Spleen (tissue), 11 donors: ENCODE data around the gene TKTL2. TPM values are rescaled to one million over a fixed set of nuclear protein-coding genes. Genes with fewer than 3 reads are reported as not detected.

Experiments
- DNase-seq: peaks from one replicate; pipeline ENCODE4 v3.0.0-alpha.2; 2020
- H3K27ac ChIP-seq, 8 donors: fragments of 200-600 bp; sonication (generic) in 7 of 8; 1 replicate in 4 of 8; 2 replicates in 4 of 8; pipeline versions ENCODE4 v1.5.0 to v1.8.0; 2016 to 2021; ENCODE audit warnings: inconsistent platforms in 4 of 8, mild to moderate bottlenecking in 4 of 8, moderate library complexity in 1 of 8
- H3K27me3 ChIP-seq, 7 donors: fragments of 200-600 bp; sonication (generic) in 6 of 7; replicated peaks in 1 of 7; 1 replicate in 4 of 7; 2 replicates in 3 of 7; pipeline versions ENCODE4 v1.5.0 to v1.8.0; 2016 to 2021; ENCODE audit warnings: inconsistent platforms in 3 of 7, mild to moderate bottlenecking in 1 of 7
- H3K36me3 ChIP-seq, 6 donors: fragments of 200-600 bp; sonication (generic) in 5 of 6; 1 replicate in 4 of 6; 2 replicates in 2 of 6; pipeline versions ENCODE4 v1.5.0 to v1.8.0; 2016 to 2021; ENCODE audit warnings: inconsistent platforms in 2 of 6
- H3K4me1 ChIP-seq, 6 donors: fragments of 200-600 bp; sonication (generic) in 5 of 6; 1 replicate in 3 of 6; 2 replicates in 3 of 6; pipeline versions ENCODE4 v1.5.0 to v1.8.0; 2016 to 2021; ENCODE audit warnings: inconsistent platforms in 3 of 6
- H3K4me3 ChIP-seq, 8 donors: fragments of 200-600 bp; sonication (generic) in 7 of 8; 1 replicate in 4 of 8; 2 replicates in 4 of 8; pipeline versions ENCODE4 v1.5.0 to v1.8.0; 2016 to 2021; ENCODE audit warnings: inconsistent platforms in 4 of 8, mild to moderate bottlenecking in 4 of 8, moderate library complexity in 2 of 8
- H3K9me3 ChIP-seq, 8 donors: fragments of 200-600 bp; sonication (generic) in 7 of 8; 1 replicate in 4 of 8; 2 replicates in 4 of 8; pipeline versions ENCODE4 v1.5.0 to v1.8.0; 2016 to 2021; ENCODE audit warnings: inconsistent platforms in 4 of 8
- CTCF ChIP-seq, 11 experiments: fragments of 200-600 bp in 7 of 11; fragments of 450-650 bp in 4 of 11; sonication (generic) in 4 of 11; IDR thresholded peaks in 8 of 11; conservative IDR thresholded peaks in 3 of 11; 1 replicate in 7 of 11; 2 replicates in 4 of 11; pipeline versions ENCODE4 v1.4.0 to v1.8.0; 2016 to 2021; ENCODE audit warnings: antibody characterized with exemption in 11 of 11, inconsistent platforms in 4 of 11, mild to moderate bottlenecking in 1 of 11
- POLR2A ChIP-seq, 3 donors: fragments of 450-650 bp; IDR thresholded peaks; one replicate each; pipeline ENCODE4 v1.5.1; 2017; ENCODE audit warnings: antibody characterized with exemption in 3 of 3, mild to moderate bottlenecking in 1 of 3
- POLR2AphosphoS5 ChIP-seq, 3 donors: sonication (generic); formaldehyde crosslinking; IDR thresholded peaks; one replicate each; pipeline ENCODE4 v1.5.1; 2017; ENCODE audit warnings: antibody characterized with exemption in 3 of 3
- WGBS, 5 donors: extraction: QIAGEN DNeasy Blood & Tissue Kit in 3 of 5; methylation state at CpG; one replicate each; pipeline versions ENCODE4 v1.1.5 to v1.1.7; 2013 to 2018; 5-methylcytosine and 5-hydroxymethylcytosine counted together
- intact Hi-C: fragments of 100-400 bp; cut with DNase I; formaldehyde crosslinking; loops from one replicate; pipeline ENCODE4 v1.15.0; 2023; ENCODE audit warnings: low total_unique reads
- polyA plus RNA-seq, 3 donors: library from polyadenylated mRNA; stranded (reverse); fragments of 200-250 nt; gene quantifications; one replicate each; pipeline ENCODE4 v1.2.1, GENCODE V29; 2013
- total RNA-seq, 7 donors: library from RNA; depleted of rRNA in 3 of 7; stranded (reverse); fragments of >200 nt in 3 of 7; fragmentation: NEBNext Ultra II Directional in 4 of 7; extraction: Animal tissue kit (Norgen Biotek cat#: 25700) in 4 of 7; gene quantifications; one replicate each; pipeline versions ENCODE4 v1.1.0 to v1.2.1, GENCODE V29; 2016 to 2021
- donor health status: healthy with polysubstance abuse.
- donor health status: DM: no; HTN: no; CAD: no; lungs with moderate emphysema.
- donor health status: DM: no; HTN: no; CAD: no.
- donor health status: Bipolar disorder and iron deficiency.
- donor health status: healthy.
- donor health status: DM: no; HTN: no; CAD: no.
- donor health status: DM: yes; HTN: yes; CAD: no.

The TKTL2 gene
- total and polyA plus RNA-seq, 10 donors: 0.06 to 0.60 (median 0.35) TPM; not detected in 2

- peaks cover 4 to 48% (median 23%) of the 10 kb centered on the region in 6 donors for H3K4me1 ChIP-seq
- H3K27ac ChIP-seq: no peak overlapping the region
- no peak for TF ChIP-seq POLR2AphosphoS5 (IDR thresholded peaks at IDR 0.05)
- TF ChIP-seq CTCF (IDR thresholded peaks at IDR 0.05 in 8 of 11, conservative IDR thresholded peaks at IDR 0.05 in 3 of 11): peak in 10 of 11 experiments; percentile 7 to 75 (median 58)
- H3K4me3 ChIP-seq: no peak overlapping the region
- no peak for DNase-seq
- intact Hi-C loops: loop anchor here (5.0 to 10.0 kb wide), 2 partner anchors 62 to 190 kb away; no protein-coding TSS in a partner anchor
- no peaks in the 10 kb centered on the region for H3K9me3 ChIP-seq
- no peaks in the 10 kb centered on the region for H3K27me3 ChIP-seq
- 15 to 31% (median 26%) methylated on average over 4 of the region's 4 CpGs for WGBS, 5 donors
- H3K36me3 ChIP-seq: no peaks in the 10 kb centered on the region
Measured at GRCh38 chr4:163484906-163485305, 11.4 kb upstream of the TKTL2 start.

DNA sequence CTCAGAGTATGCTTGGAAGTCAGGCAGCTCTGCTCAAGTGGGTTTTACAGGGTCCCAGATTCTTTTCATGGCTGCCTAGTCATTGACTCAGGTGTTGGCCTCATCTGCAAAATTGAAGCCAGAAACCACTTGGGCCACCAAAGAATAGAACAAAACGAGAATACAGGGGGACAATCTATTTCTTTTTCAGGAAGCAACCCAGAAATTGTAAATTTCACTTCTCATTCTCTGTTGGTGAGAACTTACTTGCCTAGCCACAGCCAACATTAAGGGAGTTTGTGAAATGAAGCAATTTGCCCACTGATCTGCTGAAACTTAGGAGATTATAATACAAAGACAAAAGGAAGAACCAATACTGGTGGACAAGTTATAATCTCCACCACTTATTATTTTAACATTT is 8.6 kb upstream of the TKTL2 start:
- intact Hi-C loops: loop anchor here (10.0 kb wide), 1 partner anchor 193 kb away; no protein-coding TSS in a partner anchor
- 14 to 33% (median 17%) methylated on average over 1 of the region's 1 CpG for WGBS, 5 donors

DNA sequence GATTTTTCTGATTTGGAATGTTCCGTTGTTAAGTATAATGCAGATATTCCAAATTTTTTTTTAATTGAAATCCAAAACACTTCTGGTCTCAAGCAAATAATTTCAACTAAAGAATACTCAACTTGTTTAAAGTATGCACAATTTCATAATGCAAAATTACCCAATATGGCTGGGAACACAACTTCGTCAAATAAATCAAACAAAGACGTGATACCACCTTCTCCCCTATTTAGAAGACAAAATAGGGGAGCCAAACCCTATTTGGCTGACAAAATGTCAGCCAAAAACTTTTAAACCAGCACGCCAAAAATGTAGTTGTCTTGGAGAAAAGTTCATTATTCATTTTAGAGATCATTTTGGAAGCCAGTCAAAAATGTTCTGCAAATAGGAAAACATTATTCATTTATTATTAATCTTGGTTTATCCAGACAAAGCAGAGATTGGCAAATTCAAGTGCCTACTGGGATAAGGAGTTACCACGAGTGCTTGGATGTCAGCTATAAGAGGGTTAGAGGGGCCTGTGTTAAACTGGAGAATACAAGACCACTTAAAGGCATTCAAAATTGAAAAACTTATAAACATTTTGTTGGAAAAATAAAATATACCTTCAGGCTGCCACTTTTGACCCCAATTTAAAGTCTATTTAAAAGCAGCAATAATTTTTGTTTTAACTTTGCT is 3.3 kb upstream of the TKTL2 start:
- intact Hi-C loops: no loop called here
- WGBS, 5 donors: 72 to 81% (median 76%) methylated on average over 5 of the region's 5 CpGs
- Histone ChIP-seq H3K4me1 (peaks cover 0 to 7% (median 2%) of the 10 kb centered on the region in 6 donors), H3K36me3 (no peaks in the 10 kb centered on the region), H3K9me3 (no peaks in the 10 kb centered on the region), H3K27me3 (no peaks in the 10 kb centered on the region), H3K27ac (peak overlapping the region in 2 of 8 donors; percentile 6 to 7), H3K4me3 (no peak overlapping the region)
- DNase-seq: no peak
- TF ChIP-seq POLR2AphosphoS5 (IDR thresholded peaks at IDR 0.05) (no peak), CTCF (IDR thresholded peaks at IDR 0.05 in 8 of 11, conservative IDR thresholded peaks at IDR 0.05 in 3 of 11) (no peak), POLR2A (IDR thresholded peaks at IDR 0.05) (no peak)

More for the DNA sequence above, 8.6 kb upstream of the TKTL2 start:
- Histone ChIP-seq H3K36me3 (no peaks in the 10 kb centered on the region), H3K9me3 (no peaks in the 10 kb centered on the region), H3K4me1 (peaks cover 4 to 48% (median 23%) of the 10 kb centered on the region in 6 donors), H3K27me3 (no peaks in the 10 kb centered on the region), H3K27ac (peak overlapping the region in 6 of 8 donors; percentile 35 to 75 (median 62)), H3K4me3 (no peak overlapping the region)
- TF ChIP-seq POLR2AphosphoS5 (IDR thresholded peaks at IDR 0.05) (no peak), CTCF (IDR thresholded peaks at IDR 0.05 in 8 of 11, conservative IDR thresholded peaks at IDR 0.05 in 3 of 11) (no peak), POLR2A (IDR thresholded peaks at IDR 0.05) (no peak)
- no peak for DNase-seq

GRCh38 chr4:163474027-163474426 is 473 bp upstream of the TKTL2 start:
- H3K9me3 ChIP-seq: no peaks in the 10 kb centered on the region
- H3K4me1 ChIP-seq: no peaks in the 10 kb centered on the region
- no peak overlapping the region for H3K27ac ChIP-seq
- H3K27me3 ChIP-seq: no peaks in the 10 kb centered on the region
- intact Hi-C loops: no loop called here
- no peak overlapping the region for H3K4me3 ChIP-seq
- no peak for TF ChIP-seq POLR2AphosphoS5 (IDR thresholded peaks at IDR 0.05)
- TF ChIP-seq POLR2A (IDR thresholded peaks at IDR 0.05): no peak
- no peak for TF ChIP-seq CTCF (IDR thresholded peaks at IDR 0.05 in 8 of 11, conservative IDR thresholded peaks at IDR 0.05 in 3 of 11)
- H3K36me3 ChIP-seq: no peaks in the 10 kb centered on the region
- 71 to 88% (median 78%) methylated on average over 3 of the region's 3 CpGs for WGBS, 5 donors
- no peak for DNase-seq
